GM18870 (cell line): Measurements from ENCODE around the gene ZNF677.
"Not testable (repeated sequence)": the region's sequence is repeated elsewhere in the genome, so short reads cannot be mapped to it uniquely, and the experiment has no call there.

Source experiments
- ATAC-seq: cut with Tn5 transposase; IDR thresholded peaks from one replicate; pipeline ENCODE4 v1.9.1; 2021; ENCODE audit warnings: moderate library complexity; ENCODE audit not compliant: unreplicated experiment

ZNF677 gene

DNA sequence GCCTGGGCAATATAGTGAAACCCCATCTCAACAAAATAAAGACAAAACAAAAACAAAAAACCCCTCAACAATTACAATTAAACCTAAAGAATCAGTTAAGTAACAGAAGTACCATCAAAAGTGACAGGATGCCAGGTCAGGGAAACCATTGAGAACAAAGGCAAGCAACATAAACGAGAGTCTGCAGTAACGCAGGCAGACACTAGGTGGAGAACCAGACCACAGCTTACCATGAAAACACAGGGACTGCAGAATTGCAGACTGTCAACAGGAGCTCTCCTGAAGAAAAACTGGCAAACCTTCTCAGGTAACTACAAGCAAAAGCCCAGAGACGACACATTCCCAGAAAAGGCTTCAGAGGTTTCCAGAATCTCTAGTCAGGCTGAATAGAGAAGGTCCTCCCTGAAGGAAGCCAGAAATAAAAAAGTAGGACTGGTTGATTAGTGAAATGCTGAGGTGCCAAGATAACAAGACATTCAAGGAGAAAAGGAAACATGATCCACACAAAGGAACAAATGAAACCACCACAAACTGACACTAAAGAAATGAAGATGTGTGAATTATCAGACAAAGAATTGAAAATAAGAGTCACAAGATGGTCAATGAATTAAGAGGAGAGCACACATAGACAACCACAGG, 59.3 kb downstream of the ZNF677 start:
- no peak for ATAC-seq

DNA sequence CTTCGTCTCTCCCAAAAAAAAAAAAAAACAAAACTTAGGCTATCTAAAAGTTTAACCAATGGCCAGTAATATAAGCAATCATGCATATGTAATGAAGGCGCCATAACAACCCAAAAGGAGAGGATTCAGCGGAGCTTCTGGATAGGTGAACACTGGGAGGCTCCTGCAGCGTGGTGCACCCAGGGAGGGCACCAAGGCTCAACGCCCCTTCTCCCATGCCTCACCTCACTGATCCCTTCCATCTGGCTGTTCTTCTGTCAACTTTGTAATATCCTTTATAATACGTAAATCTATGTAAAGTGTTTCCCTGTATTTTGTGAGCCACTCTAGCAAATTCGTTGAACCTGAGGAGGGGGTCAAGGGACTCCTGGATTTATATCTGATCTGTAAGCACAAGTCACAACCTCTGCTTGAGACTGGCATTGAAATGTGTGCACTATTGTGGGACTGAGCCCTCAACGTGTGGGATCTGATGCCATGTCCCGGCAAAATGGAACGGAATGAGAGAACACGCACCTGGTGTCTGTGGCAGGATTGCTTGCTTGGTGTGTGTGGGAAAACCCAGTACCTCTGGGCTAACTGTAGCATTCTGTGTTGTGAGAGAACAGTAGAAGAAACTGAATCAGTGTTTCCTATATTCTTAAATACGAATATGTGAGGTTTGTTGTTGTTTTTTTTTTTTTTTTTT, 61.0 kb downstream of the ZNF677 start:
- ATAC-seq = no peak

GRCh38 chr19:53192771-53193534, 61.7 kb downstream of the ZNF677 start, which contains the start of gene ZNF665:
Gene ZNF665 (minus strand): TSS chr19:53193358. CDS start chr19:53182898, 10,460 bp downstream.
- ATAC-seq = no peak

- ATAC-seq = no peak
Observed at GRCh38 chr19:53190253-53190652, 64.4 kb downstream of the ZNF677 start.

DNA sequence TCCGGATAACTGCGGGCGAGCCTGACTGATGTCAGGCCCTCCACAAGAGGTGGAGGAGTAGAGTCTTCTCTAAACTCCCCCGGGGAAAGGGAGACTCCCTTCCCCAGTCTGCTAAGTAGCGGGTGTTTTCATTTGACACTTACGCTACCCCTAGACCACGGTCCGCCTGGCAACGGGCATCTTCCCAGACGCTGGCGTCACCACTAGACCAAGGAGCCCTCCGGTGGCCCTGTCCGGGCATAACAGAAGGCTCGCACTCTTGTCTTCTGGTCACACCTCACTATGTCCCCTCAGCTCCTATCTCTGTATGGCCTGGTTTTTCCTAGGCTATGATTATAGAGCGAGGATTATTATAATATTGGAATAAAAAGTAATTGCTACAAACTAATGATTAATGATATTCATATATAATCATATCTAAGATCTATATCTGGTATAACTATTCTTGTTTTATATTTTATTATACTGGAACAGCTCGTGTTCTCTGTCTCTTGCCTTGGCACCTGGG, 64.9 kb downstream of the ZNF677 start:
- ATAC-seq = not testable (repeated sequence)
